NCI-H345 treated with DMSO at 0.1 percent for 48 hours (cell line): Measurements from ENCODE around the gene GPR39.

Experiments
- DNase-seq: peaks from one replicate; lab custom pipeline; 2025; ENCODE audit not compliant: unreplicated experiment; lab: John Stamatoyannopoulos, UW

The GPR39 gene

DNA sequence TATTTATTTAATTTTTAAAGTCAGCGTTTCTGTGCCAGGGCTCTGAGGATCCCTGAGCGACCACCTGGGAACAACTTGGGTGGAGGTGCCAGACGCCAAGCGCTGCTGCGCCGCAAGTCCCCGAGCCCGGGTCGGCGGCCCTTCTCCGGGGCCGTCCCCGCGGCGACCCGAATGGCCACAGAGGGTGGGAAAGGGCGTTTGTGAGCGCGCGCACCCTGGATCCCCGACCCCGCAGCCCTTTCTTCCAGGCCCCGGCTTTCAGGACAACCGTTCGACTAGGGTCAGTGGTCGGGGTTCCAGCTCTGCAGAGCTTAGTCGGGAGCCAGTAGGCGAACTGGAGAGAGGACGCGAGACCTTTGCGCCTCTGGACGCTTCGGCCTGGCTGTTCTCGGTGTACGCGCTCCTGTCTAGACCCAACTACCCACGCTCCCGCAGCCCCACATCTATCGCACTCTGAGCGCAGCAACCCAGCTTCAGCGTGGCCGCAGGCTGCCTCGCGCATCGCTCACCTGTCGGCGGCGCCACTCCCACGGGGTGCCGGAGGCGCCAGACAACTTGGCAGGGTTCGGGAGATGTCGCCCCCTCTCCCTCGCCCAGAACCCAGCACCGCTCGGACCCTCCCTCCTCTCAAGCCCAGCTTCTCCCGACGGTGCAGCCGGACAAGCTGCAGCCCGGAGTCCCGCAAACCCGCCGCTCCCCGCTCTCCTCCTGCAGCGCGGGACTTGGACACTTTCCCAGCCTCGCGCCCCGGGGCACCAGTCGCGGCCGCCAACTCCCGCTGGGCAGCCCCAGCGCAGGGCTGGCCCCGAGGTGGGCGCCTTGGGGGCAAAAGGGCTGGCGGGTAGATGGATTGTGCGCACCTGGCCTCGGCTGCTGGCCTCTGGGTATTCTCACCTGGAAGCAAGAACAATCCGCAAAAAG is 252.6 kb downstream of the GPR39 start:
- DNase-seq, result peak; percentile 17

DNA sequence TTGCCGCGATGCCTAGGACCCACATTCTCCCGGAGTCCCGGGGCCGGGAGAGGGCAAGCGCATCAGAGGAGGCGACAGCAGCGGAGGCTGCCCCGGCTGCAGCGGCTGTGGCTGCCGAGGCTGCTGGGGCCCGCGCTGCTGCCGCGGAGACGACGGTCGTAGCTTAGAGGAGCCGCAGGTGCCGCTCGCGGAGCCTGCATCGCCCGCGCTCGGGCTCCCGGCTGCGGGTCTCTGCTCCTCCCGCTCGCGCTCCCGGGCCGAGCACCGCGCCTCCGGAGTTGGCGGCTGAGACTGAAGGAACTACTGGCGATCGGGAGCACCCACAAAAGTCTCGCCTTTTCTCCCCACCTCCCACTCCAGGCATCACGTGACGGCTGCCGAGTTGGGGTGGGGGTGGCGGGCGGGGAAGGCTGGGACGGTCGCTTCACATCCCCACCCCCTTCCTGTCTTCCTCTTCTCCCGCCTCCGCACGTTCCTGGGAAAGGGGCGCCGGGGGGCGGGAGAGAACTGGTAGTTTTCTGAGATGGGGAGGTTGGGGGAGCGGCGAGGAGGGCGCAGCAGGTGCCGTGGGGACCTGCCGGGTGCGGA is 253.4 kb downstream of the GPR39 start, which contains the start of gene LYPD1:
TSS of gene LYPD1 (minus strand) at position 298 of the 588 bp plus-strand sequence. CDS start at position 25, 273 bp downstream.
- peak; percentile 65 for DNase-seq

DNA sequence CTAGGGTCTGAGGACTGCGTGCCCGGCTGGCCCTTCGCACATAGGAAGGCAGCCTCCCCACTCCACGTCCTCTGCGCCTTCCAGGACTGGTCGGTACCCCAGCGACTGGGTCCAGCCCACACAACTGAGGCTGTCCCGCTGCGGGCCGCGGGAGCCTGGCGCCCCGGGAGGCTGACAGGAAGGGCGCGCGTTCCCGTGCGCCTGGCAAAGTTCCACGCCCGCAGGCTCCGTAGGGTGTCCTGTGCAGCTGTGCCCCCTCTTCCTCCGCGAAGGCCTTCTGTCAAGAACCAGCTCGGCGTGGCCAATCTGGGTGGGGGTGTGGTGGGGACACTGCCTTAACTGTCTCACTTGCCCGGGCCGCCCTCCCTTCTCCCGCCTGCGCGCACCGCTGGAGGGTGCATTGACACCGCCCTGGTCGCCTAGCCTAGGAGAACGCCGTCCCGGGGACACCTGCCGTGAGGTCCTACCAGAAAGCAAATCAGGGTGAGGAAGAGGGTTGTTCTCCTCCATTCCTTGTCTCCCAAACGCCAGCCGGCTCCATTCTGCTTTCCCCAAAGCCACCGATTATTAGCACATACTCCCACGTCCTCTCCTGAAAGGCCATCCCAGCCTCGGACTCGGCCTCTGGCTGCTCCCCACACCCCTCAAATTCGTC is 254.0 kb downstream of the GPR39 start:
- DNase-seq, result peak; percentile 60

DNA sequence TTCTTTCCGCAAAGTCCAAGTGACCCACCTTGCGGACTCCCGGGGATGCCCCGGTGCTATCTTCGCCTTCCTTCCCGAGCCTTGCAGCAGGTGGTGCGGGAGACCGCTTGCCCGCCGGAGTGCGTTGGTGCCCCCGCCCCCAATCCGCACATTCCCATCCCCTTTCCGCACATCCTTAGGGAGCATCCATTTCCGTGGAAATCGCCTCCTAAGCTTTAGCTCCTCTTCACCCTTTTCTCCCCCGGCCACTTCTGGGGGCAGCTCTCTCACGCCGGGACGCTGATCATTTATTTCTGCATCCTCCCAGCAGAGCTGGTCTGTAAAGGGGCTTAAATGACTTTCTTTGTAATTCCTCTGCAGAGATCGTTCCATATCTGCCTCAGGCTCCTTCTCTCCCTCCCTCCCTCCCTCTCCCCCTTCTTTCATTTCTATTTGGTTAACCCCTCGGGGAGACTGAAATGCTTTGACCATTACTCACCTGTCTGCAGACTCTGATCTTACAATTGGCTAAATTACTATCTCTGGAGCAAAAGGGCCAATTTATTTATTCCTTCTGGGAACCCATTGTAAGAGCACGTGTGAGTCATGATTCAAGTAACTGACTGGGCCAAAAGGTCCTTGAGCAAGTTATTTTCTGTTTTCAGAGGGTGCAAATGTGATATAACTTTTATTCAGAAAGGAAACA is 254.7 kb downstream of the GPR39 start:
- DNase-seq, result peak; percentile 26

- no peak for DNase-seq
Observed at GRCh38 chr2:132676999-132677398, 260.4 kb downstream of the GPR39 start.

DNA sequence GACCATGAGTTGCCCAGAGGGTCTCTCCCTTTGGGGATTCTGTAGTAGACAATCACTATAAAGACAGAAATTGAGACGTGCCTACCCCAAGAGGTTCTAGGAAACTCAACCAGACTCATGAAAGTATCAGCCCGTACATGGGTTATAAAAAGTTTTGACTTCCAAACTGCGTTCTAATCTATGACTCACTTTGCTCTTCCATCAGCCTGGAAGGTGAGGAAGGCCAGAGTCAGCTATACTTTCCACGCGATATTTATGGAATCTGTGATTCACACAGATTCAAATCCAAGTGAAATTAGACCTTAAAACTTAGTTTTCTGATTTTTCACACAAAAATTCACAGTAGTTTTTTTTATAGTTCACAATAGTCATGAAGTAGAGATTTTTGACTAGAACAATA is 261.1 kb downstream of the GPR39 start:
- DNase-seq, result no peak

GRCh38 chr2:132678483-132678882 is 261.9 kb downstream of the GPR39 start:
- no peak for DNase-seq

GRCh38 chr2:132680544-132680943 is 263.9 kb downstream of the GPR39 start:
- no peak for DNase-seq

DNA sequence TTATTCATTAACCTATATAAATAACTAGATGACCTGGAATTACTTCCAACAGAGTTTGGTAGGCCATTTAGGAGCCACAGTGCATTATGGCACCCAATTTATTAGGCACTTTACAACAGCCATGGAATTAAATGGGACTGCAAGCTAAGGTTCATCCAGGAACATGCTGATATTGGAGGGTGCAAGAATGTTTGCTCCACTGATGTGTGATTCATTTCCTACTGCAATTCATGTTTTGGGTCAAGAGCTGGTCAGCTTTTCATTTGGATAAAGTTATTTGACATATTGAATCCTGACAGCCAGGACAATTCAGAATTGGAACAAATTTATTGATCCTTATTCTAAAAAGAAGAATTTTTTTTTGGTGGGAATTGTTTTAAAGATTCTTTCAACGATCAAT is 265.2 kb downstream of the GPR39 start:
- DNase-seq, result no peak

DNA sequence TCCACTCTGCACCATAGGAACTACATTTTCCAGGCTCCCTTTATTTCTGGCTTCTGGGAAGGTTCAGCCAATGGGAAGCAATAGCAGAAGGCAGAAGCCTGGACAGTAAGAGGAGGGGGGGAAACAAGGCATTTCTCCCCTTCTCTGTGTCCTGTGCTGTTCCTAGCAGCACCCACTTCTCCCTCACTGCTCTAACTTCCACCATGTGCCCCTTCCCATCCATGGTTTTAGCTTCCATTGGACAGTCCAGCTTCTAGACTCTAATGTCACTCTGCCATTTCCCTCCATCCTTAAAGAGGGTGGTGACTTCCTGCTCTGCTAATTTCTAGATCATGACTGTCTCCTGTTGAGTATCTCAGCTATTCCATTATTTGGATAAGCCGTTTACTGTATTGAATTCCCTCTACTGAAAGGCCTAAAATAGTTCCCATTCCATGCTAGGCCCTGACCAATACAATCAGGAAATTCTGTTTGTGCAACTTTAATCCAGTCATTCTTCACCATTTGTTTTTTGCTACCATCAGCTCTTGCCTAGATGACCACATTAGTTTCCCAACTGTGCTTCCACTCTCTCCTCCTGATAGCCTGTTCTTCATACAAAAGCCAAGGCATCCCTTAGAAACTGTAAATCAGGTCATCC is 274.2 kb downstream of the GPR39 start:
- DNase-seq, result no peak

- no peak for DNase-seq
Observed at GRCh38 chr2:132691556-132691955, 275.0 kb downstream of the GPR39 start.

GRCh38 chr2:132692816-132693215 is 276.2 kb downstream of the GPR39 start:
- no peak for DNase-seq
